Measurements from ENCODE around the gene ATP6V0A4.

The ATP6V0A4 gene

DNA sequence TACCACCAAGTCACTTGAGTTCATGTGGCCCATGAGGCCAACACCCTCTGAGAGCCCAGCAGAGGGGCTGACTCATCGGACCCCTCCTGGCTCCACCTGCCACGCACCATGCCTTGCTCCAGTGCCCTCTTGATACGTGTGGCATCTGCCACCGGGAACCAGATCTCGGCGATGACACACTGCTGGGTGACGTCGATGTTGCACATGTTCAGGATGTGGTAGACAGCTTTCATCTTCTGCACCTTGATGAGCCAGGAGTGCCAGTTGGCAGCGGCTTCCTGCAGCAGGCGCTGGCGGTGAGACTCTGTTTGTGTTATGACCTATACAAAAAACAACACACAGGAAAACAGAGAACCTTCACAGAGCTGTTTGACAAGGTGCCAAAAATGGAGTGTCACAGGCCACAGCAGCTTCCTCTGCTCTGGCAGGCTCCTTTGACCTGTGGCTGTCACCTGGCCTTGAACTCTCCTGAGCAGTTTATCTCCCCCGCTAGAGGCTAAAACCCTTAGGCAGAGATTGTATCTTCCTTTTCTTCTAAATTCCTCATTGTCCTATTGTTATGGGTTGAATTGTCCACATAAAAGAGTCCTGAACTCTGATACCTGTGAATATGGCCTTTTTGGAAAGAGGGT, 45.4 kb downstream of the ATP6V0A4 start:
- in situ Hi-C loops (cut with MboI; ENCODE audit: low sequenced_read_pairs), result no loop called here

DNA sequence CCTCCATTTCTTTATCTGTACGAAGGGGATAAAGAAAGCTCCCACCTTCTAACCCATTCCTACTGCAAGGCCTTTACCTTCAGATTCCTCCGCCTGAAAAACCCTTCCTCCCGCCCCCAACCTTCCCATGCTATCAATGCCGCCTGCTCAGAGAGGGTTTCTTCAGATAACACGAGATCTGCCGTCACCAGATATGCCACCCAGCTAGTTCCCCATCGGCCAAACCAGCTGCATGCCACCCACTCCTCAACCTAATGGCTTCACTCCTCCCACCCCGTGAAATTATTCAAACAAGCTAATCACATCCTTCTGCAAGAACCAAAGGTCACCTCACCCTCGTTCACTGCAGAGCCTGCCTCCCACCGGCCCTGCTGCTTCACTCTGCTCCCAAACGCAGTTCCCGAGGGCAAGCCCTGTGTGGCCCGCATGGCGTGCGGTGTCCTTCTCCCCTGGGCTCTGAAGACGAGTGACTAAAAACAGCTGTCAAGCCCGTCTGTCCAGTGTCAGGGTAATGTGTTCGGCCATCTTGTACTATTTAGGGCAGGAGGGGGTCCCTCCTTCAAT, 47.0 kb downstream of the ATP6V0A4 start:
- in situ Hi-C loops (cut with MboI; ENCODE audit: low sequenced_read_pairs), result no loop called here

DNA sequence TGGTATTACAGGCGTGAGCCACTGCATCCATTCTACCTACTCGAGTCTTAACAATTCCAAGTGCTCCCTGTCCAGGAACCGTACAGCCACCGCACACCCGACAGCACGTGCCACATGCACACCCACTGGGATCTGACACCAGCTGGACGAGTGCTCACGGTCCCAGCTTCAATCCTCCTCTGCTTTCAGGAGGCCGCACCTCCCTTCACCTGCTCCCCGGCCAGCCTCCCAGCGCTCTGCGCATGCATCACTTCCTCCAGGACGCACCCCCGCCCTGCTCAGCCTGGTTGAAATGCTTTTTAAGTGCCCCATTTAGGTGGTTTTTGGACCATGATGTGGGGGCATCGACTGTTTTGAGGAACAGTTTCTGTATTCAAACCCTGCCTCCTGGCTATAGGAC, 47.5 kb downstream of the ATP6V0A4 start:
- in situ Hi-C loops (cut with MboI; ENCODE audit: low sequenced_read_pairs), result no loop called here

DNA sequence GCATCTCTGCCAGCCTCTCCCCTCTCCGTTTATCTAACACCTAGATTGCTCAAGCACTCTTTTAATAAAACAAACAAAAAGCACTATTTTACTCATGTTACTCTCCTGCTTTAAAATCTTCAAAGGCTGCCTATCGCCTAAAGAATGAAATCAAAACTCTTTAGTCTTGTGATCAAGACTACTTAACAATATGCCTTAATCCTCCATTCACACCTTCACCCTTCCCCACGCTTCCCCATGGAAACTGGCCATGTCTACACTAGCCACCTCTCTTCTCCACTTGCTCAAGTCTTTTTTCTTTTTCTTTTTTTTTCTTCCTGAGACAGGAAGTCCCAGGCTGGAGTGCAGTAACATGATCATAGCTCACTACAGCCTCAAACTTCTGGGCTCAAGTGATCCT, 48.0 kb downstream of the ATP6V0A4 start:
- in situ Hi-C loops (cut with MboI; ENCODE audit: low sequenced_read_pairs), result loop anchor here (25.0 kb wide), 1 partner anchor 838 kb away; no protein-coding TSS in a partner anchor

DNA sequence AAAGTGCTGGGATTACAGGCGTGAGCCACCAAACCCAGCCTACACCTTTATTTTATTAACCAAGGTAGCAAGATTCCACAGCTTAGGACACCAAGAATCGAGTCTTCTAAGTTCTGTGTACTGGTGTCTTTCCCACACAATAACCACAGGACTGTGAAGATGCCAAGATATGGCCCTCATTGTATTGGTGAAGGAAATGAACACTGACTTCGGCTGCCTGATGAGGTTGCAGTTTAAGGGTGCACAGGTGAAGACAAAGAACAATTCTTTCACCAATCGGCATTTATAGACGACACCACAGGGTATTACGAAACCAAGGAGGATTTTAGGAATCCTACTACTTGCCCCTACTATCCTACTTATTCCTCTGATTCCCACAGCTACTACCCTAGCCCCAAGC, 49.3 kb downstream of the ATP6V0A4 start:
- in situ Hi-C loops (cut with MboI; ENCODE audit: low sequenced_read_pairs), result loop anchor here (25.0 kb wide), 1 partner anchor 836 kb away; no protein-coding TSS in a partner anchor

DNA sequence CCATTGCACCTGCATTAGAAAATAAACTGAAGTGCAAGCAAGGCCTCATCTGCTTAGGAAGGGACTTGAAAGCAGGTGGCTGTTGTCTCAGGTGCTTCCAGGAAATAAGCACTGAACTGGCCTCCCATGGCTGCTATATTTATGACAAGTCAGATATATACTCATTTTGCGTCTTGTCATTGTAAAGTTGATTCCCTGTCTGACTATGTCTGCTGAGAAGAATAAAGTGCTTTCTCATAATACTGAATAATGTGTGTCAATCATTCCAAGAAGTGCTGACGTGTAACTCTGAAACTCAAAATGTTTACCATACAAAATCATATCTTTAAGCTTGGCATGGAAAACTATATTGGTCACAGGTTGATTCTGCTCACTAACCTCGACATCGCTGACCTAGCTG, 51.9 kb downstream of the ATP6V0A4 start:
- in situ Hi-C loops (cut with MboI; ENCODE audit: low sequenced_read_pairs), result loop anchor here (25.0 kb wide), 1 partner anchor 834 kb away; no protein-coding TSS in a partner anchor

DNA sequence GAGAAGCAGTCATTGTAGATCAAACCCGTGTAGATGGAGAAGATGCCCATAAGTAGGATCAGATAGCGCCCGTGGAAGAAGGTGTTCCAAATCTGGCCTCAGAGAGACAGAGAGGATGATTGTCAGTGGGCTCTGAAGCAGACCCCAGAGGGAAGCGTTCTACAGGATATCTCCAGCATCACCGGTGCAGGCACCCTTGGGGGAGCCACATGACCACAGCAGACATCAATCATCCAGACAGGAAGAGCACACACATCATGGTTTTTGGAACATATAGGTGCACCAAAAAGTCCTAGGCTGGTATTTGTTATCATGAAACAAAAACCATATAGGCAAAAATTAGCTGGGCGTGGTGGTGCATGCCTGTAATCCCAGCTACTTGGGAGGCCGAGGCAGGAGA, 52.8 kb downstream of the ATP6V0A4 start:
- in situ Hi-C loops (cut with MboI; ENCODE audit: low sequenced_read_pairs), result loop anchor here (25.0 kb wide), 1 partner anchor 833 kb away; no protein-coding TSS in a partner anchor

DNA sequence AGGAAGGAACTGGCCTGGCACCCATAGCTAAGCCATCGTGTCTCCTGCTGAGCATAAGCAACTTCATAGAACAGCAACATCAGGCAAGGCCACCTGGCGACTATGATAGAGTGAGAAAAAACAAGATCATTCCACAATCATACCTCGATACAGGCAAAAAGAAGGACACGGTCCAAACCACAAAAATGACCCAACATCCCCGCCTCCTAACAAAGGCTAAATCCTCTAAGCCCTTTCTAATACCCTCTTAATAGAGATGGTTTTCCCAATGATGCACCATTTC, 56.6 kb downstream of the ATP6V0A4 start:
- in situ Hi-C loops (cut with MboI; ENCODE audit: low sequenced_read_pairs), result loop anchor here (25.0 kb wide), 1 partner anchor 829 kb away; no protein-coding TSS in a partner anchor

DNA sequence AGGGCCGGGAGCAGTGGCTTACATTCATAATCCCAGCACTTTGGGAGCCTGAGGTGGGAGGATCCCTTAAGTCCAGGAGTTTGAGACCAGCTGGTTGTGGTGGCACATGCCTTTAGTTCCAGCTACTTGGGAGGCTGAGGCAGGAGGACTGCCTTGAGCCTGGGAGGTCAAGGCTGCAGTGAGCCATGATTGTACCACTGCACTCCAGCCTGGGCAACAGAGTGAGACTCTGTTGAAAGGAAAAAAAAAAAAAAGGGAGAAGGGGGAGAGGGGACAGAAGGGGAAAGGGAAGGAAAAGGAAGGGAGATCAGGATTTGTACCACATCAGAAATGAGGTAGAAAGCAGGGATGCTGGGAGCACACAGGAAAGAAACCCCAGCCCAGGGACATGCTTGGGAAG, 58.1 kb downstream of the ATP6V0A4 start:
- in situ Hi-C loops (cut with MboI; ENCODE audit: low sequenced_read_pairs), result loop anchor here (10.0 to 25.0 kb wide), 2 partner anchors 575 to 828 kb away; no protein-coding TSS in a partner anchor

DNA sequence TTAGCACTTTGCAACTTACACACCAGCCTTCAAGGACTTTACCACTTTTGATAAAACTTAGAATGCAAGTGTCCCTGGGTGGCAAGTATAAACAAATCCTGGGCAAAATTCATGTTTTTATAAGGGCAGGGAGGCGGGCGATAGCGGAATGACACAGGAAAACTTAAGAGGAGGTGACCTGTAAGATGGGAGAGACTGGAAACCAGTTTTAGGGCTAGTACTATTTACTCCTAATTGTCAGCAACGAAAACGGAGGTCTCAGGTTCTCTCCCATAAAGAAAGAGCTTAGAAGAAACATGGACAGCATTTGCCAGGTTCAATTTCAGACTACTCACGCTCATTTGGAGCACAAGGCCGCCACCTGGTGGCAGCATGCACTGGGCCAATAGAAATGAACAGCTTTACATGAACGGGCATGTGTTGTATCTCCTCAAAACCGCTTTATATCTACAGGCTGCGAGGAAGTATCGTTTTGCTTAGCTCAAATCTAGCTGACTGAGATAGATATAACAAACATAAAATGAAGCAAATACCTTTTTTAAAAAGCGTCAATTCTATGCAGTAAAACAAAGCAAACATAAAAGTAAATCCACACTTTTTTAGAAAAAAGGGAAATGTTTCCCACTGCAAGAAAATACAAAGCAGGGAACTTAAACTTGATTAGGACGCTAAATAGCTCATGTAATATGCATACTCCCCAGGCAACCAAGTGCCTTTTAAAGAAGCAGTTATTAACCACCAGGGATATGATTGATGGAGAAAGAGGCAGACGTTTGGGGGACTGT, 59.3 kb downstream of the ATP6V0A4 start:
- in situ Hi-C loops (cut with MboI; ENCODE audit: low sequenced_read_pairs), result loop anchor here (10.0 to 25.0 kb wide), 2 partner anchors 574 to 826 kb away; no protein-coding TSS in a partner anchor

DNA sequence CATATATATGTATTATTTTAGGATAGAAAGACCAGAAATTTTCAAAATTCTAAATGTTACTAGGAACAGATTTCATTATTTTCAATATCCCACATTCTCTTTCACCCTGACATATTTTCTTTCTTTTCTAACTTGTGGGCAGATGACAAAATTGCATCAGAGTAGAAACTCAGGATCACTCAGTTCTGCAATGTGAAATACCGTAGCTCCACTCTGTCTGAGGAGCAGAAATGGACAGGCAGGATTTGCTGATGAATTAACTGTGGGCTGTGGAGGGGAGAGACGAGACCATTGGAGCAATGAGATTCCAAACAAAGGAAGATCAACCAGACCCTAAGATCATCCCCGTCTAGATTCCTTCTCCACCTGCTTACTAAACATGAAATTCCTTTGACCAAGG, 59.9 kb downstream of the ATP6V0A4 start:
- in situ Hi-C loops (cut with MboI; ENCODE audit: low sequenced_read_pairs), result loop anchor here (10.0 to 25.0 kb wide), 2 partner anchors 573 to 826 kb away; no protein-coding TSS in a partner anchor

DNA sequence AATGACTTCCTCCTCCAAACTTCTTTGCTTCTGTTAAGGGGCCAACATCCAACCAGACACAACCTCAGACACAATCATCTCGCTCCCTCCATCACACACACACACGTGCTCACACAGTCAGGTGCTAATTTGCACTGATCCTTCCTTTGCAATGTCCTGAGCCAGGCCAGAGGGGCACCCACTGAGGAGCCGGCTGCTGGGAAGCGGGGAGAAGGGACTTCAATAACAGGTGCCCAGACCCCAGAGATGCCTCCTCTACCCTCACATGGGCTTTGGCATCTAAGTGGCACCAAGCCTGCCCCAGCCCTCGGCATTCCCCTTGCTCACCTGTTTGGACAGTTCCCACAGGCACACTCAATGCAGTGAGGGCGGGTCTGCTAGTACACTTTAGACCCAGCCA, 62.6 kb downstream of the ATP6V0A4 start:
- in situ Hi-C loops (cut with MboI; ENCODE audit: low sequenced_read_pairs), result loop anchor here (10.0 to 25.0 kb wide), 2 partner anchors 571 to 823 kb away; no protein-coding TSS in a partner anchor

DNA sequence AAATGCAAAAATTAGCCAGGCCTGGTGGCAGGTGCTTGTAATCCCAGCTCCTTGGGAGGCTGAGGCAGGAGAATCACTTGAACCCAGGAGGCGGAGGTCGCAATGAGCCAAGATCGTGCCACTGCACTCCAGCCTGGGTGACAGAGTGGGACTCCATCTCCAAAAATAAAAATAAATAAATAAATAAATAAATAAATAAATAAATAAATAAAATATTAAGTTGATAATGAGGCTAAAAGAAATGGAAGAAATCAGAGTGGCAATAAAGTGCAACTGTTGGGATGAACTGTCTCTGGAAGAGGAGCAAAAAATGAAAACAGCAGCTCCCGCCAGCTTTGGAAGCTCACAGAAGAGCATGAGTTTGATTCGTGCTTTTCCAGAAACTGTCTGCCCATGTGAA, 66.3 kb downstream of the ATP6V0A4 start:
- in situ Hi-C loops (cut with MboI; ENCODE audit: low sequenced_read_pairs), result loop anchor here (10.0 to 25.0 kb wide), 2 partner anchors 567 to 819 kb away; no protein-coding TSS in a partner anchor

DNA sequence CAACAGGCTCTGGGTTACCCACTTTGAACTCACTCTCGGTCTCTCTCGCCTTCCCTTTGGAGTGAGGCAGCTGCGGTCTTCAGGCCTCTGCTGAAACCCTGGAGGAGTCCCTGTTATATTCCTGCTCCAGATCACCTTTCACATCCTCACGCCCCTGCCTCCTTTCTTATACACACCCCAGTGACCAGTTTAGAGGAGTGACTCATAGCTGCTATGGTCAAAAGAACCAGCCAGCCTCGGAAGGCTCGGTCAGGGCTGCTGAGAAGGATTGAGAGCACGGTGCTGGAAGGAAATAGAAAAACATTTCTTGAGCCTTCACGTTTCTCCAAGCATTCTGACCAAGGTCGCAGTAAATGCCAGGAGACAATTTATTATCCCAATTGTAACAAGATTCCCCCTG, 68.6 kb downstream of the ATP6V0A4 start:
- in situ Hi-C loops (cut with MboI; ENCODE audit: low sequenced_read_pairs), result loop anchor here (25.0 kb wide), 1 partner anchor 817 kb away; no protein-coding TSS in a partner anchor

DNA sequence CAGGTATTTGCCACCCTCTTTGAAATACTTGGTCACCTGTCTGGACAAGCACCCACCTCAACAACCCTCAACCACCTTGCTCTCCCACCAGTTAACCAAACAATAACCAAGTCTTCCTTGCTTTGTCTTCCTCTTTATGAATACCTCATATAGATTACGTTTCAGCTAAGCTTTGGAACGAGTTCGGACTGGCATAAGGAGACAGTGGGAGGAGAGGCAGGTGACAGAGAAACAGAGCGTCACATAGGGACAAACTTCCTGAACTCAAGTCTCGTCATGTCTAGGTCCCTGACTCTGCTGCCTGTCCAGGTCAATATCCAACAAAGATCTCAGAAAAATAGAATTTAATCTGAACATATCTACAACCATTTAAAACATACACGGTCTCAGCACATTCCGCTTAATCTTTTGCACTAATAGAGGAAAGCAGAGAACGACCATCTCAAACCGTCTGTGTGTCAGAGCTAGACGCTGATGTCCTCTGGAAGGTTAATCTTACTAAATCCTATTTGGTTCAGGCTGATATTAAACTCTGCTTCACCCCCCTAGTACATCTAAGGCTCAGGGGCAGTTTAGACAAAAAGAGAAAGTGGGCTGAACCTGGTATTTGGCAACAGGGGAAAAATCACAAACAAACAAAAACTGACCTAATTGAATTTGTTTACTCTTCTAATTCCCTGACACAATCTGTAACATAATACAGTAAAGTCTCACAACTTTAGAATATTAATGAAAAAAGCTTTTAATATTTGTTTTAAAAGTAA, 70.5 kb downstream of the ATP6V0A4 start:
- in situ Hi-C loops (cut with MboI; ENCODE audit: low sequenced_read_pairs), result loop anchor here (25.0 kb wide), 1 partner anchor 815 kb away; no protein-coding TSS in a partner anchor

DNA sequence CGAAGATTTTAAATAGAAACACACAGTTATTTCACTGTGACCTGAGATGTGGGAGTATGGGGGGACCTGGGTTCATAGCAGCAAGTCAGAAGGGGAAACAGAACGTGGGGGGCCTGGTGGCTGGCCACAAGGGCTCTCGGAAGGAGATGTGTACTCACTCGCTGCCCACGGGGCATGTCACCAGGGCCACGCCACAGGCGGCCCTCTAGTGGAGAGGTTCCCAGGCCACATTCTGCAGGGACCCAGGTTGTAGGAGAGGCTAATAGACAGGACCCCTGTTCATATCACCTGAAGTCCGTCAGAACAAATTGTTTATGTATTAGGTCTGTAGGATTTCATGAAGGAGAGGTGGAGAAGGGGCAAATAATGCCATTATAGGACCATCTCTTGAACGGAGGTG, 71.7 kb downstream of the ATP6V0A4 start:
- in situ Hi-C loops (cut with MboI; ENCODE audit: low sequenced_read_pairs), result loop anchor here (25.0 kb wide), 1 partner anchor 814 kb away; no protein-coding TSS in a partner anchor

DNA sequence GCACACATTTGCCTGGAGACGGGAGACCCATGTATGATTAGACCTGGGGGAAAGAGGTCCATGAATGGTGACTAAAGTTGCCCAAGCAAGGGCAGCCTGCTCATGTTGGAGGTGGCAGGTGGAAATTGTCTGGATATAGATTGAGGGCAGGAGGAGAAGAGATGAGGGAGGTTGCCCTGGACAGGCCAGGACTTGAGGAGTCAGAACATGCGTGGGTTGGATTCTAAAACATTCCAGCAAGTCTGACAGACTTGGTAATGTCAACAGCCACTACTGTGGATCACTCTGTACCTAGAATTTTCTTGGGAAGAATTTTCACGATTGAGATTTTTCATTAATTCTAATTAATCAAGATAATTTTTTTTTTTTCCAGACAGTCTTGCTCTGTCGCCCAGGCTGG, 77.7 kb downstream of the ATP6V0A4 start:
- in situ Hi-C loops (cut with MboI; ENCODE audit: low sequenced_read_pairs), result no loop called here

DNA sequence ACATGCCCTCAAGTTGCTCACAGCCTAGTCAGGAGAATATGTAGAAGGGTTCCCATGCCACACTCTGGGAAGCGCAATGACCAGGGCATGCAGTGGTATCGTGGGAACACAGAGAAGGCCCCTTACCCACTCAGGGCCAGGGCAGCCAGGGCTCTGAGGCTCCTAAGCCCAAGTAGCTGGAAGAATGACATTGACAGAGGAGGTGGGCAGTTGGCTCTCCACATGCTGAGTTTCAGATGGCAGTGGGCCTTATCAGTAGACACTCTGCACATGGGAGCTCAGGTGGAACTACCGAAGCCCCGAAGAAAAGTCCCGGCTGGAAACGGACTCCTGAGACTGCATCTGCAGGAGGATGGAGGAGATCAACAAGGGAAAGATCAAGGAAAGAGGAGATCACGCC, 81.1 kb downstream of the ATP6V0A4 start:
- in situ Hi-C loops (cut with MboI; ENCODE audit: low sequenced_read_pairs), result no loop called here

DNA sequence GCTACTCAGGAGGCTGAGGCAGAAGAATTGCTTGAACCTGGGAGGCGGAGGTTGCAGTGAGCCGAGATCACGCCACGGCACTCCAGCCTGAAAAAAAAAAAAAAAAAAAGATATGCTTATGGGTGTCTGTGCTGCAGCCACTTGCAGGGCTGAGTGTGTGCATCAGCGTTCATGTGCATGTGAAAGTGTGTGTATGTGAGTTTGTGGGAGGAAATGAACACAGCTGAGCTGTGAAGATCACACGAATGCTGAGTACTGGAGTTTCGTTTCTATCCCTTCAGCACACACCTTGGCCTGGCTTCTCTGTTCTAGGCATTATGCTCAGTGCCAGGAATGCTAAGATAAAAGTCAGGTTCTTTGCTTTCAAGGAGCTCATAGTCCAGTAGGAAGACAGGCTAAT, 84.8 kb downstream of the ATP6V0A4 start:
- in situ Hi-C loops (cut with MboI; ENCODE audit: low sequenced_read_pairs), result no loop called here

DNA sequence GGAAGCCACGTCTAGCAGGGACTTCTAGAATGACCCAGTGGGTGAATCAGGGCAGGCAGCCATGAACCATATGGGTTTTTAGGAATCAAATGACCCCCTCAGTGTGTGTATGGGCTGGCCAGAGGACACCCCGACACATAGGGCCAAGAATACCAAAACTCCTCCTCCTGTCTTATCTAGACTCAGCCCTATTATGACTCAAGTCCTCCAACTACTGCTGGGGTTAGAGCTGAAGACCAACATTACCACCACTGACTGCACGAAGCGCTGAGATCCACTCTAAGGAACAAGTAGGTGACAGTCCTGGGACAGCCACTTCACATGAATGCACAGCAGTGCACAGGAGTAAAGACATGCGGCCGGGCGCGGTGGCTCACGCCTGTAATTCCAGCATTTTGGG, 85.3 kb downstream of the ATP6V0A4 start:
- in situ Hi-C loops (cut with MboI; ENCODE audit: low sequenced_read_pairs), result no loop called here

Data from HL-60/S4 treated with phorbol 12-myristate 13-acetate at 8.2 ng/mL for 4 days and 3 days (cell line).